ENCODE measurements around the gene SGIP1. TPM values are rescaled to one million over a fixed set of nuclear protein-coding genes. Genes with fewer than 3 reads are reported as not detected.

SGIP1 gene
- polyA plus RNA-seq, 1 of the 3 experiments (the other 2 are of a cell fraction) = 15.5 TPM

GRCh38 chr1:66517959-66518358 lies 16.0 kb upstream of the SGIP1 start:
- CTCF ChIA-PET = interaction anchor here (1.0 kb wide), 1 partner anchor 8 kb away, joined by 3 read pairs; no protein-coding TSS in a partner anchor

More at GRCh38 chr1:66517959-66518358, 16.0 kb upstream of the SGIP1 start:
- Histone ChIP-seq H3K27ac (ENCODE audit: low read depth in 2 of 2, low read length in 1 of 2) (no peak overlapping the region), H3K4me1 (ENCODE audit: control insufficient read depth in 1 of 2, insufficient read depth in 2 of 2, low read depth in 1 of 2, low read length in 1 of 2) (no peaks in the 10 kb centered on the region; a peak in 1 of 4 replicates), H3K79me2 (ENCODE audit: insufficient read depth) (no peaks in the 10 kb centered on the region), H2AFZ (ENCODE audit: low read depth) (no peak overlapping the region), H3F3A (replicated peaks; ENCODE audit: insufficient read depth) (peaks cover 9% of the 10 kb centered on the region), H4K20me1 (ENCODE audit: insufficient read depth) (no peaks in the 10 kb centered on the region), H3K9me3 (no peaks in the 10 kb centered on the region), H3K36me3 (replicated peaks in 1 of 2; ENCODE audit: control insufficient read depth in 1 of 2, insufficient read depth in 2 of 2, low read length in 1 of 2) (no peaks in the 10 kb centered on the region), H3K4me3 (ENCODE audit: low read depth in 2 of 2, low read length in 1 of 2) (no peak overlapping the region), H3K9me2 (no peaks in the 10 kb centered on the region), H3K9ac (no peak overlapping the region), H3K27me3 (ENCODE audit: insufficient read depth) (no peaks in the 10 kb centered on the region), H3K4me2 (no peak overlapping the region)
- TF ChIP-seq YY1 (IDR thresholded peaks at IDR 0.05; ENCODE audit: low read depth) (no peak), FOSL2 (IDR thresholded peaks at IDR 0.05; ENCODE audit: borderline replicate concordance, low read depth) (no peak), CTCF (IDR thresholded peaks at IDR 0.05) (no peak), ELF1 (IDR thresholded peaks at IDR 0.05) (no peak), RCOR1 (IDR thresholded peaks at IDR 0.05; ENCODE audit: low read length) (no peak), USF1 (IDR thresholded peaks at IDR 0.05; ENCODE audit: borderline replicate concordance, low read depth) (no peak), JUND (IDR thresholded peaks at IDR 0.05) (no peak), NRF1 (IDR thresholded peaks at IDR 0.05; ENCODE audit: low read depth, low read length) (no peak), TCF12 (IDR thresholded peaks at IDR 0.05) (no peak), POLR2AphosphoS5 (IDR thresholded peaks at IDR 0.05; ENCODE audit: low read depth, low read length) (no peak), RAD21 (IDR thresholded peaks at IDR 0.05; ENCODE audit: low read length) (no peak)
- TF ChIP-seq, protein P1, sequence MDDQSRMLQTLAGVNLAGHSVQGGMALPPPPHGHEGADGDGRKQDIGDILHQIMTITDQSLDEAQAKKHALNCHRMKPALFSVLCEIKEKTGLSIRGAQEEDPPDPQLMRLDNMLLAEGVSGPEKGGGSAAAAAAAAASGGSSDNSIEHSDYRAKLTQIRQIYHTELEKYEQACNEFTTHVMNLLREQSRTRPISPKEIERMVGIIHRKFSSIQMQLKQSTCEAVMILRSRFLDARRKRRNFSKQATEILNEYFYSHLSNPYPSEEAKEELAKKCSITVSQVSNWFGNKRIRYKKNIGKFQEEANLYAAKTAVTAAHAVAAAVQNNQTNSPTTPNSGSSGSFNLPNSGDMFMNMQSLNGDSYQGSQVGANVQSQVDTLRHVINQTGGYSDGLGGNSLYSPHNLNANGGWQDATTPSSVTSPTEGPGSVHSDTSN (IDR thresholded peaks at IDR 0.05) = no peak
- TF ChIP-seq, protein P2, sequence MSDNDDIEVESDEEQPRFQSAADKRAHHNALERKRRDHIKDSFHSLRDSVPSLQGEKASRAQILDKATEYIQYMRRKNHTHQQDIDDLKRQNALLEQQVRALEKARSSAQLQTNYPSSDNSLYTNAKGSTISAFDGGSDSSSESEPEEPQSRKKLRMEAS (IDR thresholded peaks at IDR 0.05; ENCODE audit: low read depth) = no peak
- TF ChIP-seq, protein P3, sequence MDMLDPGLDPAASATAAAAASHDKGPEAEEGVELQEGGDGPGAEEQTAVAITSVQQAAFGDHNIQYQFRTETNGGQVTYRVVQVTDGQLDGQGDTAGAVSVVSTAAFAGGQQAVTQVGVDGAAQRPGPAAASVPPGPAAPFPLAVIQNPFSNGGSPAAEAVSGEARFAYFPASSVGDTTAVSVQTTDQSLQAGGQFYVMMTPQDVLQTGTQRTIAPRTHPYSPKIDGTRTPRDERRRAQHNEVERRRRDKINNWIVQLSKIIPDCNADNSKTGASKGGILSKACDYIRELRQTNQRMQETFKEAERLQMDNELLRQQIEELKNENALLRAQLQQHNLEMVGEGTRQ (IDR thresholded peaks at IDR 0.05; ENCODE audit: borderline replicate concordance, low read depth, low read length) = no peak
- 79% methylated on average over 6 of the region's 6 CpGs for WGBS (ENCODE audit: low lambda C conversion rate)
- no peak for DNase-seq
- POLR2A ChIA-PET = no interaction called here

Measured in SK-N-SH (cell line).